Stimulated activated CD4-positive, alpha-beta T cell treated with anti-CD3 and anti-CD28 coated beads, Interleukin-1b, Interleukin-23, amount 100 ng/mL, for 4 hours (primary cell): ENCODE data around the gene IL1RAPL2.
A peak's percentile ranks its signal among the peaks of the same experiment; 100 is the strongest.
"Not testable (repeated sequence)": the region's sequence is repeated elsewhere in the genome, so short reads cannot be mapped to it uniquely, and the experiment has no call there.

ENCODE experiments used
- DNase-seq, 2 donors: peaks; one replicate each; pipeline ENCODE4 v3.0.0-alpha.2; 2020; ENCODE audit warnings: low read depth in 2 of 2

IL1RAPL2 gene

DNA sequence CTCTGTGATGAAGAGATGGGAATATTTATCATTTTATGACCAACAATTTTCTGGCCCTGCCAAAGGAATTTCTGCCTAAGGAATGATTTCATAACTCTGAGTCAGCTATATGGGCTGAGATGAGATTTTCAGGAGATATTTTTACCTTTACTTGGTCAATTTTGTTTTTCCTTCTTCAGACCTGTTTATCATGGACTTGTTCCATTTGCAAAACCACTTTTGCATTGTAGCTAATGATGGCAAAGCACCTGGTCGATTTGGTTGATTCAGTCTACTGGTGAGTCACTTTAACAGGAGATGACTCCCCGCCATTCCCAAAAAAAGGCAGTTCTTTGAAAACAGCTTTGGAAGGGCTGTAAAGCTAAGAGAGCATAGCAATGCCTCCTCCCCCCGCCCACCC lies 601.2 kb downstream of the IL1RAPL2 start:
- DNase-seq: no peak

DNA sequence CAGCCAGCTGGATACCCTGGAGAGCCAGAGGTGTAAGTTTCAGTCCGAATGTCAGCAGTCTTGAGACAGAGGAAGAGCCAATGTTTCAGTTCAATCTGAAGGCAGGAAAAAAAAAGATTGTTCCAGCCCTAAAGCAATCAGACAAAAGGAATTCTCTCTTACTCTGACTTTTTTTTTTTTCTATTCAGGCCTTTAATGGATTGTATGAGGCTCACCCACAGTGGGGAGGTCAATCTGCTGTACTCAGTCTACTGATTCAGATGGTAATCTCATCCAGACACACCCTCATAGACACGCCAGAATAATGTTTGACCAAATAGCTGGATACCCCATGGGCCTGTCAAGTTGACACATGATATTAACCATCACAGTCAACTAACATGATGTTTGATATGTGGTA lies 602.6 kb downstream of the IL1RAPL2 start:
- DNase-seq: no peak

DNA sequence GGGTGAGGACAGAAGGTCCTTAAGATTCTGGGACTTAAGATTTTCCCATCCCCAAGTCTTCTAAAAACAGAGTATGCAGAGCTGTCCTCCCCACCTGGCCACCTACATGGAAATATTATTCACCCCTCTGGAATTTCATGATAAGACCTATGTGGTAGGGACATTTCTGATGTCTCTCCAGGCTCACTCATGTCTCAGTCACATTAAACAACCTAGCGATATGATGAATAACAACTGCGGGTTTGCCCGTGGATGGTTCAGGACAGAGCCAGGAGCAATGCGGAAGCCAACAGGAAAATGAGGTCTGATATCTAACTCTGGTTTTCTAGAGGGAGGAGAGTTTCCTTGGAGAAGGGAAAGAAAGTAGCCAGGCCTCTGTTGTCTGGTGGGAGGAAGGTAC lies 607.1 kb downstream of the IL1RAPL2 start:
- DNase-seq: no peak

DNA sequence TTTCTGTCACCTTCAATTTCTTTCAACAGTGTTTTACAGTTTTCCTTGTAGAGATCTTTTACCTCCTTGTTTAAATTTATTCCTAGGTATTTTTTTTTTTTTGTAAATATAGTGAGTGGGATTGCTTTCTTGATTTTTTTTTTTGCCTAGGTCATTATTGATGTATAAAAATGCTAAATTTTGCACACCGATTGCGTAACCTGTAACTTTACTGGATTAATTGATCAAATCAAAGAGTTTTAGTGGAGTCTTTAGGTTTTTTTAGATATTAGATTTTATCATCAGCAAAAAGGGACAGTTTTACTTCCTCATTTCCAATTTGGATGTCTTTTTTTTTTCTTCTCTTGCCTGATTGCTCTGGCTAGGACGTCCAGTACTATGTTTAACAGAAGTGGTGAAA lies 613.6 kb downstream of the IL1RAPL2 start:
- DNase-seq: no peak

GRCh38 chrX:105189093-105189492 lies 623.1 kb downstream of the IL1RAPL2 start:
- no peak for DNase-seq

DNA sequence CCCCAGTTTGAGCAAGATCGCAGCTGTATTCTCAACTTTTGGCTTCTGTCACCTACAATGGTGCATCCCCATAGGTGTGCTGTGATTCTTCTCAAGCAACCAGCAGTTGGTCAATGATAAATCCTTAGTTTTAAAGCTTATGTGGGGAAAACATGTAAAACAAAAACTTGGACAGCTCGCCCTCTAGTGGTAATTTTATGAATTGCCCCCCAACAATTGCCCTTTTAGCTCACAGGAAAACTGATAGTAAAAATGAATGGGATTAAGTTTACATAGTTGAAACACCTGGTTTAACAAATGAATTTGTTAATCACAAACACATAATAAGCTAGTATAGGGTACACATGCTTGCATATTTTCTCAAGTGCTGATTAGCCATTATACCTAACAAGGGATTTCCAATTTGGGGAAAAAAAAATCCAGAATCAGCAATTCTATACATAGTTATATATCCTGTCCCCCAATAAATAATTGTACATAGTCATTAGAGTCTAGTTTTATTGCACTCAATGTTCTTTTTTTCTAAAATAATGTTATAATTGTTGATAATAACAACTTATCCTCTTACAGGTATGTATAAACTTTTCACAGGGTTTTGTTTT lies 624.4 kb downstream of the IL1RAPL2 start:
- DNase-seq: peak in 1 of 2 donors; percentile 8

DNA sequence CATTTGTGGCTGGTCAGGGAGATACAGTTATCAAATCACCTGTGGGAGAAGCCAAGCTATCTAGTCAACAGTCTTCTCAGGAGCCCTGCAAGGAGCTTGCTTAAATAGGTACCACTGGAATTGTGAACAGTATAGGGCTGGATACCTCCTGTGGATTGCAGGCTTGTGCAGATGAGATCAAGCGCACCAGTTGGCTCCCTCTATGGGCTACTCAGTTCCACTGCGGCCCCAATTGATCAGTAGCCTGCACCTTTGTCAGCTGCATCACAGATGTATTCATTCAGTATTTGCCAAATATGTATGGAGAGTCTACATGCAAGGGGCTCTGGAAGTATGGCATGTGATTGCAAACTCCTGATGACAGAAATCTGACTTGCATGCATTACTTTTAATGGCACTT lies 625.9 kb downstream of the IL1RAPL2 start:
- no peak for DNase-seq

DNA sequence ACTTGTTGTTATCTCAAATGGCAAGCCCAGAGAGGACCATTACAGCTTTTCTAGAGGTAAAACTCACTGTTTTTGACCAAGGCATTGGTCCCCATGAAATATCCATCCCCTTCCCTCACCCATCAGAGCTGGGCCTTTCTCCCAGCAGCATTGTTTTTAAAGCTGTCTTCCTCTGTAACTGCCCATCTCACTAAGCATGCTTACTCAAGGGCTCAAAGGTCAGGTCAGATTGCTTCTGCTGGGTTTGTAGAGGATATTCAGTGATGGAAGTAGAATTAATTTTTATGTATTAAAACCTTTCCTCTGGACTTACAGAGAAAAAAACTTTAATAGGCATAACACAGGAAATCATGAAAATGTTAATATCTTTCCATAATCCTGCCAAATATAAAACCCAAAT lies 643.4 kb downstream of the IL1RAPL2 start:
- DNase-seq: no peak

DNA sequence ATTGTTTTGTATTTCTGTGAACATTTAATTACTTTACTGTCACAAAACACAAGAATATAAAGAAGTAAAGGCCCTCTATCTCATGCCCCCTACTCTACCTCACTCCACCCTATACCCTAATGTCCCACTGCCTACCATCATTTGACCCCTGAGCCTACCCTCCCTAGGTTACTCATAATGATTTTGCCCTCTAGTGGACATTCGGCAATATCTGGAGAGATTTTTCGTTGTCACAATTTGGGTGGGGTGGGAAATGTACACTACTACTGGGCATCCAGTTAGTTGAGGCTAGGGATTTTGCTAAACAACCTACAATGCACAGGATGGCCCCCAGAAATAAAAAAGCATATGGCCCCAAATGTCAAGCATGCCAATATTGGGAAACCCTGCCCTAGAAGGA lies 644.3 kb downstream of the IL1RAPL2 start:
- DNase-seq: no peak

DNA sequence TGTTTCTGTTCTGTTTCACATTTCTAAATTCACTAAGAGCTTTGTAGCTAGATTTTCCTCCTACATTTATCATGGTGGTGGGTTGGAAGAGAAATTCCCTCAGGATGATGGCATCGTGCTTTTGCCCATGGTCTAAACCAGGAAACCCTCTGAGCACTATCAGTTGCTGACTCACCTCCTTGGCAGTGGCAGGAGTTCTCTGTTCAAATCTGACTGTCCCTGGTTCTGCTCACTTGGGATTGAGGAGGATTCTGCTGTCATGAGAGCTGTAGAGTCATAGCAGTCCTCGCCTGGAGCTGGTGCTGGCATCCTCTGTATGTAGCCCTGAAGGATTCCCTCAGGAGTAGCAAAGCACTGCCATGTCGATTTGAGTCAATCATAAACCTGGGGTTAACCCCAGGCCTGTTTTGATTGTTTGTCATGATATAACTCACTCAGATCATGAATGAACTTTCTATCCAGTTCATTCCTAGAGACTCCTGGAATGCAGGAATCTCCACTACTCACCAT lies 645.1 kb downstream of the IL1RAPL2 start:
- no peak for DNase-seq

GRCh38 chrX:105219454-105220401 lies 653.7 kb downstream of the IL1RAPL2 start:
- DNase-seq: no peak

GRCh38 chrX:105220636-105221035 lies 654.6 kb downstream of the IL1RAPL2 start, which contains the start of gene TEX13A:
Gene TEX13A, minus strand, starts transcription at chrX:105220694. Its CDS starts 297 bp downstream, at chrX:105220397.
- DNase-seq: no peak

DNA sequence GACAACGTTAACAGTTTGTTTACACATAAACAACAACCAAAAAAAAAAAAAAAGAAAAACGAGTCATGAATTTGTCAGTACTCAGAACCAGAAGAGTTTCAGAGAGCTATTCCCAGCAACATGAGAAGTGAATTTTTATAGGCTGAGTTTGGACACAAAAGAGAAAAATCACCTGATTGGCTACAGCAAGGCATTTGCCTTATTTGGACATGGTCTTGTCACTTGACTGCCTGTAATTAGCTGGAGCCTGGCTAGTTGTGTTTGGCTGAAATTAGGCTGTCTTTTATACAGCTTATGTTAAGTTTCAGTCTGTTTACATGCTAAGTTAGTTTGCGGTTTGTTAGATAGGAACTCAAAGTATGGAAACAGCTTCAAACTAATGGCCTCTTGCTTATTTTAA lies 655.4 kb downstream of the IL1RAPL2 start:
- DNase-seq: no peak

DNA sequence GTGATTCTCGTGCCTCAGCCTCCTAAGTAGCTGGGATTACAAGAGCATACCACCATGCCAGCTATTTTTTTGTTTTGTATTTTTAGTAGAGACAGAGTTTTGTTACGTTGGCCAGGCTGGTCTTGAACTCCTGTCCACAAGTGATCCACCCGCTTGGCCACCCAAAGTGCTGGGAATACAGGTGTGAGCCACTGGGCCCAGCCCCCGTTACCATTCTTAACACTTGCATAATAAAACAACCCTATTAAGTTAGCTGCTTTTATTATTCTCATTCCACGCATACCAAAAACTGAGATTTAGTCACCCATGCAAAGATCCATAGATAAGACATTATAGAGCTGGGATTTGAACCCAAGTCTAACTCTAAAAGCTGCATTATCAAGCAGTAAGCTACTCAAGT lies 660.5 kb downstream of the IL1RAPL2 start:
- no peak for DNase-seq

DNA sequence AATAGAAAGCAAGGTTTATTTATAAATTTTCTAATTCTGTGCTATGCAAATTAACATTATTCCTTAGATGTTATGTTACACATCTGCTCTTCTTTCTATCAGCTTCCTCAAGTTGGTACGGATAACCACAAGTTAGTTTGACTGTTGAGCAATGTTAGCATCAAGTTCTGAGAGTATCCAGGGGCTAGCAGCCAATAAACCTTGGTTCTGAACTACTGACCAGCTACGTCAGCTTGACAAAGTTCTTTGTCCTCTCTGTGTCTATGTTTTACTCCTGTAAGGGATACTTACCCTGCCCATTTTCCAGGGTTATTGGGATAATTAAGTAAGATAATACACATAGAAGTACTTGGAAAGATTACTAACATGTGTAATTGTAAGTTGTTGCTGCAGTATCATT lies 662.6 kb downstream of the IL1RAPL2 start:
- DNase-seq: no peak

- DNase-seq: no peak
These were observed 663.1 kb downstream of the IL1RAPL2 start for GRCh38 chrX:105229146-105229545.

- not testable (repeated sequence) for DNase-seq
These were observed 671.4 kb downstream of the IL1RAPL2 start for GRCh38 chrX:105237407-105237806.

GRCh38 chrX:105241056-105241455 lies 675.1 kb downstream of the IL1RAPL2 start:
- DNase-seq: no peak

- DNase-seq: no peak
These were observed 694.5 kb downstream of the IL1RAPL2 start for GRCh38 chrX:105260291-105261043.

- DNase-seq: no peak
These were observed 697.2 kb downstream of the IL1RAPL2 start for GRCh38 chrX:105263171-105263570.

DNA sequence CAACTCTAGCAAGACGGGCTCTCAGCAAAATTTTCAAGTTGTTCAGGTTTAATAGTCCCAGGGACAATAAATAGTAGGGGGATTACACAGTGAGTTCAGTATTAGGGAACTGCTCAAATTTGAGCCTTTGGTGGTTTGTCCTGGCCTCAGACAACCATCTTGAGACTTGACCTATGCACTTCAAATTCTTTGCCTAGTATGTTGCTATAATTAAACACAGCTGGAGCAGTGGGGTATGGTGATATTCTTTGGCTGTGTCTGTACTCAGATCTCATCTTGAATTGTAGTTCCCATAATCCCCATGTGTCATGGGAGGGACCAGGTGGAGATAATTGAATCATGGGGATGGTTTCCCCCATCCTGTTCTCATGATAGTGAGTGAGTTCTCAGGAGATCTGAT lies 697.8 kb downstream of the IL1RAPL2 start:
- no peak for DNase-seq

GRCh38 chrX:105265093-105265492 lies 699.1 kb downstream of the IL1RAPL2 start:
- no peak for DNase-seq
